ENCODE data around the gene OR52N1.

The OR52N1 gene

DNA sequence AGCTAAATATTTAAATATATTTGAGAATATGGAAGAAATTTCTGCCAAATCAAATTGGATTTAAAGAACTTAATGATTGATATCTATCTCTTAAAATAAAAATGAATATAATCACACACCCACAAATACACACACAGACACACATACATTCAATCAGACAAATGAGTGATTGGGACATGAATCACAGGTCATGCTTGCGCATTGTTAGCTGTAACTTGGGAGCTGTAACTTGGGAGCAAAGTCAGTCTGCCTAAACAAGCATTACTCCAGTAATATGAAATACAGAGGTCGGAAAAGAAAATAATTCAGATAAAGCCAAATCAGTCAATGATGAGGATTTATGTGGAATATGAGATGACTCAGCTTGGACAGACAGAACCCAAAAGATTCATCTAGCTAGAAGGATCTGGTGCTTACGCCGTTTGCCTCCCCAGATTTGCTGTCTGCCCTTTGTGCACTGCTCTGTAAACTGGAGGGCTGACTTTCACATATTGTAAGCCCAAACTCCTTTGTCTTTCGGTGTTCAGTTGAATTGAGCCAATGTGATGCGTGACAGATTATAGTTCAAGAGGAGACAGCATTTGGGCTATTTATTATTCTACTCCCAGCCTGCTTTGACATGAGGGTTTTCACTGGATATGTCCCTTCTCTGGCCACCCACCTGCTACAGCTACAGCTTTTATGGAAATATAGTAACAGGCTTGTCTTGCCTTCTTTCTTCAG is 53.2 kb downstream of the OR52N1 start:
- no peaks in the 10 kb centered on the region for H3K9me3 ChIP-seq (replicated peaks; ENCODE audit: insufficient read depth, low read length)
- H2AFZ ChIP-seq (ENCODE audit: low read length), result no peak overlapping the region
- no peak overlapping the region for H3K4me3 ChIP-seq (ENCODE audit: low read length)
- H3K4me1 ChIP-seq (ENCODE audit: low read length), result no peaks in the 10 kb centered on the region
- no peak for DNase-seq
- no peaks in the 10 kb centered on the region for H3K36me3 ChIP-seq (replicated peaks; ENCODE audit: insufficient read depth, low read length)
- no peaks in the 10 kb centered on the region for H3F3A ChIP-seq (ENCODE audit: insufficient read depth, low read length)
- H3K27me3 ChIP-seq (replicated peaks; ENCODE audit: insufficient read depth, low read length), result no peaks in the 10 kb centered on the region
- no peak overlapping the region for H3K4me2 ChIP-seq (ENCODE audit: low read depth, low read length)
- no peak overlapping the region for H3K27ac ChIP-seq (ENCODE audit: low read length)
- no peaks in the 10 kb centered on the region for H3K9me2 ChIP-seq (replicated peaks; ENCODE audit: insufficient read depth, low read length)
- no peak overlapping the region for H3K9ac ChIP-seq (ENCODE audit: low read length)
- no peaks in the 10 kb centered on the region for H4K20me1 ChIP-seq (ENCODE audit: insufficient read depth, low read length)
- H3K79me2 ChIP-seq (ENCODE audit: low read length), result no peaks in the 10 kb centered on the region
- TF ChIP-seq EZH2 (optimal IDR thresholded peaks at IDR 0.05; ENCODE audit: low read depth, low read length), result no peak
- no peak for TF ChIP-seq EZH2phosphoT487 (IDR thresholded peaks at IDR 0.05; ENCODE audit: low read length)
- TF ChIP-seq, protein P1, sequence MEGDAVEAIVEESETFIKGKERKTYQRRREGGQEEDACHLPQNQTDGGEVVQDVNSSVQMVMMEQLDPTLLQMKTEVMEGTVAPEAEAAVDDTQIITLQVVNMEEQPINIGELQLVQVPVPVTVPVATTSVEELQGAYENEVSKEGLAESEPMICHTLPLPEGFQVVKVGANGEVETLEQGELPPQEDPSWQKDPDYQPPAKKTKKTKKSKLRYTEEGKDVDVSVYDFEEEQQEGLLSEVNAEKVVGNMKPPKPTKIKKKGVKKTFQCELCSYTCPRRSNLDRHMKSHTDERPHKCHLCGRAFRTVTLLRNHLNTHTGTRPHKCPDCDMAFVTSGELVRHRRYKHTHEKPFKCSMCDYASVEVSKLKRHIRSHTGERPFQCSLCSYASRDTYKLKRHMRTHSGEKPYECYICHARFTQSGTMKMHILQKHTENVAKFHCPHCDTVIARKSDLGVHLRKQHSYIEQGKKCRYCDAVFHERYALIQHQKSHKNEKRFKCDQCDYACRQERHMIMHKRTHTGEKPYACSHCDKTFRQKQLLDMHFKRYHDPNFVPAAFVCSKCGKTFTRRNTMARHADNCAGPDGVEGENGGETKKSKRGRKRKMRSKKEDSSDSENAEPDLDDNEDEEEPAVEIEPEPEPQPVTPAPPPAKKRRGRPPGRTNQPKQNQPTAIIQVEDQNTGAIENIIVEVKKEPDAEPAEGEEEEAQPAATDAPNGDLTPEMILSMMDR (IDR thresholded peaks at IDR 0.05; ENCODE audit: low read length), result no peak

DNA sequence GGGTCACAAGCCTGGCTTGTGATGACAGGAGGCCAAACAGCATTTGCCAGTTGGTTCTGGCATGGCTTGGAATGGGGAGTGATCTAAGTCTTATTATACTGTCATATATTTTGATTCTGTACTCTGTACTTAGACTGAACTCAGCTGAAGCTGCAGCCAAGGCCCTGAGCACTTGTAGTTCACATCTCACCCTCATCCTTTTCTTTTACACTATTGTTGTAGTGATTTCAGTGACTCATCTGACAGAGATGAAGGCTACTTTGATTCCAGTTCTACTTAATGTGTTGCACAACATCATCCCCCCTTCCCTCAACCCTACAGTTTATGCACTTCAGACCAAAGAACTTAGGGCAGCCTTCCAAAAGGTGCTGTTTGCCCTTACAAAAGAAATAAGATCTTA is 54.0 kb downstream of the OR52N1 start:
- H3K4me2 ChIP-seq (ENCODE audit: low read depth, low read length), result no peak overlapping the region
- H3F3A ChIP-seq (ENCODE audit: insufficient read depth, low read length), result no peaks in the 10 kb centered on the region
- H3K4me1 ChIP-seq (ENCODE audit: low read length), result no peaks in the 10 kb centered on the region
- no peak overlapping the region for H2AFZ ChIP-seq (ENCODE audit: low read length)
- H3K9ac ChIP-seq (ENCODE audit: low read length), result no peak overlapping the region
- no peaks in the 10 kb centered on the region for H3K9me3 ChIP-seq (replicated peaks; ENCODE audit: insufficient read depth, low read length)
- DNase-seq, result no peak
- H3K4me3 ChIP-seq (ENCODE audit: low read length), result no peak overlapping the region
- no peaks in the 10 kb centered on the region for H4K20me1 ChIP-seq (ENCODE audit: insufficient read depth, low read length)
- H3K27ac ChIP-seq (ENCODE audit: low read length), result no peak overlapping the region
- no peaks in the 10 kb centered on the region for H3K36me3 ChIP-seq (replicated peaks; ENCODE audit: insufficient read depth, low read length)
- H3K27me3 ChIP-seq (replicated peaks; ENCODE audit: insufficient read depth, low read length), result no peaks in the 10 kb centered on the region
- H3K79me2 ChIP-seq (ENCODE audit: low read length), result no peaks in the 10 kb centered on the region
- TF ChIP-seq EZH2 (optimal IDR thresholded peaks at IDR 0.05; ENCODE audit: low read depth, low read length), result no peak
- no peak for TF ChIP-seq EZH2phosphoT487 (IDR thresholded peaks at IDR 0.05; ENCODE audit: low read length)
- no peaks in the 10 kb centered on the region for H3K9me2 ChIP-seq (replicated peaks; ENCODE audit: insufficient read depth, low read length)
